LNCAP (cell line): ENCODE results near the gene C16orf78.

Source experiments
- TF ChIP-seq, protein P1 (sequence below): fragments of 450-650 bp; IDR thresholded peaks from 2 replicates; pipeline ENCODE4 v1.5.1; 2017; ENCODE audit warnings: mild to moderate bottlenecking

The C16orf78 gene

DNA sequence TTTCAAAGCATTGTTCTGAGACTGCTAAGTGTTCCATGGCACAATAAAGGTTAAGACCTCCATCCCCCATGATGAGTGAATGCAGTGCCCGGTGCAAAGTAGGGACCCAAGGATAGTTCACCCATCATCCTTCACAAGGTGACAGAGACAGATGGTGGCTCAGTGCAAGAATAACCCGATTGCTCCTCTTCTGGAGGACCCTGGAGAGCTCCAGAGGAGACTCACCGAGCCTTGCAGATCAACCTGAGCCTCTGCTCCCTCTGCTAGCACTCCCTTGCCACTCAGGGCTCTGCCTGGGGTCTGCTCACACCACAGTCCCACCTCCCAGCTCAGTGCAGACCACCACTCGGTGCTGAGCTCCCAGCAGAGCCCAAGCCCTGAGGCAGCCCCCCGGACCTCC, 49.3 kb downstream of the C16orf78 start:
- TF ChIP-seq, protein P1, sequence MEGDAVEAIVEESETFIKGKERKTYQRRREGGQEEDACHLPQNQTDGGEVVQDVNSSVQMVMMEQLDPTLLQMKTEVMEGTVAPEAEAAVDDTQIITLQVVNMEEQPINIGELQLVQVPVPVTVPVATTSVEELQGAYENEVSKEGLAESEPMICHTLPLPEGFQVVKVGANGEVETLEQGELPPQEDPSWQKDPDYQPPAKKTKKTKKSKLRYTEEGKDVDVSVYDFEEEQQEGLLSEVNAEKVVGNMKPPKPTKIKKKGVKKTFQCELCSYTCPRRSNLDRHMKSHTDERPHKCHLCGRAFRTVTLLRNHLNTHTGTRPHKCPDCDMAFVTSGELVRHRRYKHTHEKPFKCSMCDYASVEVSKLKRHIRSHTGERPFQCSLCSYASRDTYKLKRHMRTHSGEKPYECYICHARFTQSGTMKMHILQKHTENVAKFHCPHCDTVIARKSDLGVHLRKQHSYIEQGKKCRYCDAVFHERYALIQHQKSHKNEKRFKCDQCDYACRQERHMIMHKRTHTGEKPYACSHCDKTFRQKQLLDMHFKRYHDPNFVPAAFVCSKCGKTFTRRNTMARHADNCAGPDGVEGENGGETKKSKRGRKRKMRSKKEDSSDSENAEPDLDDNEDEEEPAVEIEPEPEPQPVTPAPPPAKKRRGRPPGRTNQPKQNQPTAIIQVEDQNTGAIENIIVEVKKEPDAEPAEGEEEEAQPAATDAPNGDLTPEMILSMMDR, result no peak

DNA sequence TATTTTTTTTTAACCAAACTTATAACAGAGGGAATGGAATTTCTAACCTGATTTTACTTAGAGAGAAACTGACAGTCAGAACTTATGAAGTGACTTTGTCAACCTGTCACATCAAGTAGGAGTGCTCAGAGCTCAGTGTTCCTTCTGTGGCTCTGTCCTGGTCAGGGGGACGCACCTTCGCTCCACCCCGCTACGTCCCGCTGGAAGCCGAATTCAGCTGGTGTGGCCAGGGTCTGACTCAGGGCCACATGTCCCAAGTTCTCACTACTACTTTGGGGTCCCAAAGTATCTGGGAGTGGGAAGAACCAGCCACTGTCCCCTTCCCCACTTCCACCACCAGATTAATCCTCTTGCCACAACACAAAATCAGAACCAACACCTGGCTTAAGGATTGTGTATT, 51.4 kb downstream of the C16orf78 start:
- TF ChIP-seq, protein P1, result no peak

DNA sequence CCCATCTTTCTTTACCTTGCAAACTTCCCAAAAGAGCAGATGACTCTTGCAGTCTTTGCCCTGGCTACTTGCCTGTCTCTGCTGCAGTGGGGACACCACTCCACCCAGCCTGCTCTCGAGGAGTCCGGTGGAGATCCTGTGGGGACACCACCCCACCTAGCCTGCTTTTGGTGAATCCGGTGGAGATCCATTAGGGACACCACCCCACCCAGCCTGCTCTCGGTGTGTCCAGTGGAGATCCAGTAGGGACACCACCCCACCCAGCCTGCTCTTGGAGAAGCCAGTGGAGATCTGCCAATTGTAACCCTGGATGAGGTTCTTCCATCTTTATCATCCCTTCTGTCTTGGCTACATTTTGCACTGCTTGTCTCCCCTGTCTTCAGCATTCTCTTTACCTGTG, 54.2 kb downstream of the C16orf78 start:
- TF ChIP-seq, protein P1, result no peak

DNA sequence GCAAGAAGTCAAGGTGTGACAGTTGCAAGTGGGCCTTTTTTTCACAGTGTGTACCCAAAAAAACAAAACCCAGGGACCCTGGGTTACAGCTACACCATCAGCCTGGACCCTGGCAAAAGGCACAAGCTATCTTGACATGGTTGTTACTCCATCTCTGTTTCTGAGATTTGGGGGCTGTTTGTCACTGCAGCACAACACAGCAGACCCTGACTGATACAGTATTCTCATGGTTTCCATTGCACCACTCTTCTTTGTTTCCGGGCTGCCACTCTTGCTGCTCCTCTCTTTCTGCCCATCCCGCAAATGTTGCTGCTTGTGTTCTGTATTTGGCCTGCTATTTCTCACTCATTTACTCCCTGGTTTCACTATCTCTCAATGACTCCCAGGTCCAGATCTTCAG, 55.2 kb downstream of the C16orf78 start:
- TF ChIP-seq, protein P1, result no peak

DNA sequence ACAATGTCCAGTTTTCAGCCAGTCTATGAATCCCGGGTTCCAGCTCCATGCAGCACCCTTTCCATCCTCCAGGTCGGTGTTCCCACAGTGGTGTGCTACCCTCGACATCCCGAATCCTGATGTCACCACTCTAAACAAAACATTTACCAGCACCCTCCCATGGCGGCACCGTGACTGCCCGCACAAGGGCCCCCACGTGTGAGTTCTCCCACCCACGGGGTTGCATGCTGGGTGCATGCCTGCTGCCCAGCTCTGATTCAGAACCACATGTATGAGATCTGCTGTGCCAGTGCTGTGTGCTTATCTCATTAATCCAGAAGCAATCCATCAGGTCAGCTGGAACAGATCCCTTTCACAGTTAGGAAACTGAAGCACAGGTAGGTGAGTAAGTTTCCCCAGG, 57.4 kb downstream of the C16orf78 start:
- TF ChIP-seq, protein P1, result no peak

DNA sequence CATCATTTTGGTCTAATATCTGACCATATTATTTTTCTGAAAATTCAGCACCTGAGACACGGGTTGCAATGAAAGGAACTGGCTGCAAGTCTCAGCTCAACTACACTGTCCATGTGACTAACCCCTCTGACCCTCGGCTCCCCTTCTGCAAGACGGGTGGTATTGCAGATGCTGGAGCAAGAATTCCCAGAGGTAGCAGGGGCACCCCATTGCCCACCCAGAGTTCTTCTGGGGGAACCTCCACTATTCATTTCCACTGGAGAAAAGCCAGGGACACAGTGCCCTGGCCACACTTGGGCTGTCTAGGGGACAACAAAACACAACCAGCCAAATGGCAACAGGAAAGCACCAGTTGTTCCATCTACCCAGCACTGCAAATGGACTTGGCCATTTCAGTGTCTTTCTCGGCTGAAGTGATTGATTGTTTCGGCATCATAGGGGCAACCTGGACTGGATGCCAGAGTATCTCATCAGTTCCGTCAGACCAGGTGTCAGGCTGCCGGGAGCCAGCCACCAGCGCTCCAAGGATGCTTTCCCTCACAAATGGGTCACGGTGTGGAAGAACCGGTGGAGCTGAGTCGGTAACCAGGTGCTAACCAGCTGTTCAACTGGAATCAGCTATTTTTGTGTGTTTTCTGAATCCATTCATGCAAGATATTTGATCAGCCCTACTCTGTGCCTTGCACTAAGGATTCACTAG, 58.1 kb downstream of the C16orf78 start:
- TF ChIP-seq, protein P1, result no peak

DNA sequence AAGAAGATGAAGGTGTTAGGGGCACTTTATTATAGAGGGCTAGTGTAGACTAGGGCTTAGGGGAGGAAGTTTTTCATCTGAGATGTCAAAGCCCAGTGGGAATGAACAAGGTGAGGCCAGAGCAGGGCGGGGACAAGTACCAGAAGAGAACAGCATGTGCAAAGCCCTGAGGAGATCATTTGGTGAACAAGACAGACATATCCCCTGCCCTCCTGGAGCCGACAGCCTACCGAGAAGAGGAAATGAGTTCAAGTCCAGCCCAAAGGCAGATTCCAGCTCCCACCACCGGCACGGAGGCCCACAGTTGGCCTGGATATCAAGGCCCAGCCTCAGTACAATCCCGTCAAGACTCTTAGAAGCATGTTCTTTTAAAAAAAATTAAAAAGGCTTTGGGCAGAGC, 61.1 kb downstream of the C16orf78 start:
- TF ChIP-seq, protein P1, result no peak

DNA sequence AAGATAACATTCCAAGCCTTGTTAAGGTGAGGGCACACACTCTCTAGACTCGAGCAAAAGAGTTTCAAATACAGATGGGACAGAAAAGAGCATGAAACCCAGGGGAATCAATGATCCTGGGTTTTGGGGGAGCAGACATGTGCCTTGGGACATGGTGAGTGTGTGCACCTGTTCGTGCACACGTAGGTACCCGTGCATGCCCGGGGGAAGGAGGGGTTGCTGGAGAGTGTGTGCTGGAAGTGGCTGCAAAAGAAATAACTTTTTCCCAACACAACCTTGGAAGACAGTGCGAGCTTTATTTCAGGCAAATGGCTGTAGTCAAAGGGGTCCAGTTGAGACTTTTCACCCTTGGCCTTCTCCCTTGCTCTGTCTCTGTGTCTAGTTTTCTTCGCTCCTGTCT, 62.6 kb downstream of the C16orf78 start:
- TF ChIP-seq, protein P1, result no peak
